GM23338 (cell line): ENCODE data around the gene CNGB1. TPM values are rescaled to one million over a fixed set of nuclear protein-coding genes. Genes with fewer than 3 reads are reported as not detected.

Source experiments
- ATAC-seq: fragments of 200-7000 bp; cut with Tn5 transposase; 3 replicates; pipeline ENCODE4 v1.9.1; 2020
- DNase-seq: peaks from one replicate; pipeline ENCODE4 v3.0.0-alpha.2; 2015; ENCODE audit warnings: low spot score
- H2AFZ ChIP-seq: fragments of 200-600 bp; sonication (generic); 2 replicates; pipeline ENCODE4 v1.8.0; 2016; ENCODE audit warnings: antibody characterized with exemption, mild to moderate bottlenecking, moderate library complexity
- H3F3A ChIP-seq: fragments of 200-600 bp; sonication (generic); replicated peaks from 2 replicates; pipeline ENCODE4 v1.8.0; 2017; ENCODE audit warnings: antibody characterized with exemption, mixed run types, low read depth
- H3K27ac ChIP-seq: fragments of 200-600 bp; sonication (generic); 2 replicates; pipeline ENCODE4 v1.6.1; 2016; ENCODE audit warnings: low read depth
- H3K27me3 ChIP-seq: fragments of 200-600 bp; sonication (generic); 2 replicates; pipeline ENCODE4 v1.8.0; 2016; ENCODE audit warnings: mild to moderate bottlenecking, mixed run types, moderate library complexity; ENCODE audit not compliant: insufficient read depth
- H3K36me3 ChIP-seq: fragments of 200-600 bp; sonication (generic); 2 replicates; pipeline ENCODE4 v1.8.0; 2016; ENCODE audit warnings: mild to moderate bottlenecking; ENCODE audit not compliant: insufficient read depth
- H3K4me1 ChIP-seq: fragments of 200-600 bp; sonication (generic); 2 replicates; pipeline ENCODE4 v1.8.0; 2016; ENCODE audit warnings: mild to moderate bottlenecking, moderate library complexity; ENCODE audit not compliant: insufficient read depth
- H3K4me2 ChIP-seq: fragments of 200-600 bp; sonication (generic); 2 replicates; pipeline ENCODE4 v1.7.1; 2017; ENCODE audit warnings: mixed run types
- H3K4me3 ChIP-seq: fragments of 200-600 bp; sonication (generic); 2 replicates; pipeline ENCODE4 v1.6.1; 2016; ENCODE audit warnings: mixed run types
- H3K79me2 ChIP-seq: fragments of 200-600 bp; sonication (generic); replicated peaks from 2 replicates; pipeline ENCODE4 v1.8.0; 2017; ENCODE audit warnings: mild to moderate bottlenecking; ENCODE audit not compliant: insufficient read depth
- H3K9me2 ChIP-seq: fragments of 200-600 bp; sonication (generic); 2 replicates; pipeline ENCODE4 v1.8.0; 2017; ENCODE audit not compliant: insufficient read depth
- H4K20me1 ChIP-seq: fragments of 200-600 bp; sonication (generic); replicated peaks from 2 replicates; pipeline ENCODE4 v1.8.0; 2017; ENCODE audit warnings: mild to moderate bottlenecking; ENCODE audit not compliant: insufficient read depth
- H3K27ac Mint-ChIP-seq: 2 replicates; pipeline ENCODE4 v1.8.0; 2020; ENCODE audit warnings: inconsistent platforms, mild to moderate bottlenecking, moderate library complexity, mixed read lengths
- H3K27me3 Mint-ChIP-seq: 3 replicates; pipeline ENCODE4 v1.8.0; 2022; ENCODE audit warnings: low read depth, mild to moderate bottlenecking, moderate library complexity, mixed read lengths, inconsistent platforms; ENCODE audit not compliant: insufficient read depth, poor library complexity
- H3K36me3 Mint-ChIP-seq: 3 replicates; pipeline ENCODE4 v1.8.0; 2021; ENCODE audit warnings: low read depth, mild to moderate bottlenecking, inconsistent platforms, moderate library complexity, mixed read lengths
- H3K4me1 Mint-ChIP-seq: 3 replicates; pipeline ENCODE4 v1.8.0; 2020; ENCODE audit warnings: mild to moderate bottlenecking, inconsistent platforms, mixed read lengths
- H3K4me3 Mint-ChIP-seq: 3 replicates; pipeline ENCODE4 v1.8.0; 2021; ENCODE audit warnings: moderate library complexity, mild to moderate bottlenecking, inconsistent platforms, mixed read lengths
- H3K9me3 Mint-ChIP-seq: 3 replicates; pipeline ENCODE4 v1.8.0; 2020; ENCODE audit warnings: moderate library complexity, mild to moderate bottlenecking, inconsistent platforms, mixed read lengths
- EZH2 ChIP-seq: fragments of 200-600 bp; sonication (generic); IDR thresholded peaks from one replicate; pipeline ENCODE4 v1.8.0; 2017; ENCODE audit warnings: antibody characterized with exemption, mild to moderate bottlenecking, low read depth; ENCODE audit not compliant: unreplicated experiment
- JUNB ChIP-seq: IDR thresholded peaks from one replicate; pipeline ENCODE4 v1.6.1; 2016; ENCODE audit warnings: antibody characterized with exemption; ENCODE audit not compliant: unreplicated experiment
- POLR2AphosphoS5 ChIP-seq: IDR thresholded peaks from 2 replicates; pipeline ENCODE4 v1.6.1; 2016; ENCODE audit warnings: antibody characterized with exemption, low read depth
- STAT1 ChIP-seq: IDR thresholded peaks from one replicate; pipeline ENCODE4 v1.6.1; 2016; ENCODE audit warnings: antibody characterized with exemption; ENCODE audit not compliant: unreplicated experiment
- ZNF114 ChIP-seq: fragments of 250-450 bp; sonication (Bioruptor Pico); IDR thresholded peaks from 2 replicates; pipeline ENCODE4 v1.5.0; 2020; ENCODE audit warnings: mild to moderate bottlenecking, moderate library complexity
- ZNF331 ChIP-seq: fragments of 250-450 bp; sonication (Bioruptor Pico); IDR thresholded peaks from 2 replicates; pipeline ENCODE4 v1.5.0; 2020; ENCODE audit warnings: low read depth, mild to moderate bottlenecking, moderate library complexity
- polyA plus RNA-seq: library from polyadenylated mRNA; unstranded; fragments of >200 nt; fragmentation: Nextera tagmentation; extraction: Ambion mirVana; gene quantifications from 2 replicates; pipeline ENCODE4 v1.2.1, GENCODE V29; 2016
- total RNA-seq: library from RNA; depleted of rRNA; stranded (reverse); fragments of >200 nt; shearing (Covaris generic); gene quantifications from 2 replicates; pipeline ENCODE4 v1.2.3, GENCODE V29; 2014
- TF ChIP-seq, protein P1 (sequence below): fragments of 250-450 bp; sonication (Bioruptor Pico); IDR thresholded peaks from 2 replicates; pipeline ENCODE4 v1.5.0; 2020; ENCODE audit warnings: mild to moderate bottlenecking, moderate library complexity
- TF ChIP-seq, protein P2 (sequence below), 2 experiments: fragments of 200-600 bp in 1 of 2; sonication (generic) in 1 of 2; conservative IDR thresholded peaks; 2 replicates each; pipeline versions ENCODE4 v1.5.1 to v1.6.1; 2016 to 2017; ENCODE audit warnings: antibody characterized with exemption in 2 of 2, low read depth in 2 of 2, mild to moderate bottlenecking in 2 of 2, moderate library complexity in 1 of 2

CNGB1 gene
- total and polyA plus RNA-seq, 2 experiments from 2014 or later, result not detected

DNA sequence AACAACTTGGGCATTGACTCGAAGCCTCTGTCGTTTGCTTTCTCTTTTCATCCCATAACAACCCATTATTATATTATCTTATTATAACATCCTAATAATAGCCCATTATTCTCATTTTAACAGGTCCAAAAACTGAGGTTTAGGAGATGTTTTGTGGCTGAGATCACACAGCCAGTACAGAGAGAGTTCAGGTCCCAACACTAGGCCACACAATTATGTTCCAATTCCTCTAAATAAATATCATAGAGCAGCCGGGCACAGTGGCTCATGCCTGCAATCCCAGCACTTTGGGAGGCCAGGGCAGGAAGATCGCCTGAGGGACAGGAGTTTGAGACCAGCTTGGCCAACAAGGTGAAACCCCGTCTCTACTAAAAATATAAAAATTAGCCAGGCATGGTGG lies 128.3 kb downstream of the CNGB1 start:
- Mint-ChIP-seq H3K9me3 (no peaks in the 10 kb centered on the region), H3K4me1 (peaks cover 44% of the 10 kb centered on the region), H3K36me3 (no peaks in the 10 kb centered on the region; the same call in 1 of the 3 replicates), H3K4me3 (no peak overlapping the region), H3K27ac (no peak overlapping the region), H3K27me3 (peaks cover 11% of the 10 kb centered on the region)
- H4K20me1 ChIP-seq, result no peaks in the 10 kb centered on the region
- no peak for TF ChIP-seq ZNF114
- no peak for TF ChIP-seq EZH2
- TF ChIP-seq JUNB, result no peak
- TF ChIP-seq, protein P1, sequence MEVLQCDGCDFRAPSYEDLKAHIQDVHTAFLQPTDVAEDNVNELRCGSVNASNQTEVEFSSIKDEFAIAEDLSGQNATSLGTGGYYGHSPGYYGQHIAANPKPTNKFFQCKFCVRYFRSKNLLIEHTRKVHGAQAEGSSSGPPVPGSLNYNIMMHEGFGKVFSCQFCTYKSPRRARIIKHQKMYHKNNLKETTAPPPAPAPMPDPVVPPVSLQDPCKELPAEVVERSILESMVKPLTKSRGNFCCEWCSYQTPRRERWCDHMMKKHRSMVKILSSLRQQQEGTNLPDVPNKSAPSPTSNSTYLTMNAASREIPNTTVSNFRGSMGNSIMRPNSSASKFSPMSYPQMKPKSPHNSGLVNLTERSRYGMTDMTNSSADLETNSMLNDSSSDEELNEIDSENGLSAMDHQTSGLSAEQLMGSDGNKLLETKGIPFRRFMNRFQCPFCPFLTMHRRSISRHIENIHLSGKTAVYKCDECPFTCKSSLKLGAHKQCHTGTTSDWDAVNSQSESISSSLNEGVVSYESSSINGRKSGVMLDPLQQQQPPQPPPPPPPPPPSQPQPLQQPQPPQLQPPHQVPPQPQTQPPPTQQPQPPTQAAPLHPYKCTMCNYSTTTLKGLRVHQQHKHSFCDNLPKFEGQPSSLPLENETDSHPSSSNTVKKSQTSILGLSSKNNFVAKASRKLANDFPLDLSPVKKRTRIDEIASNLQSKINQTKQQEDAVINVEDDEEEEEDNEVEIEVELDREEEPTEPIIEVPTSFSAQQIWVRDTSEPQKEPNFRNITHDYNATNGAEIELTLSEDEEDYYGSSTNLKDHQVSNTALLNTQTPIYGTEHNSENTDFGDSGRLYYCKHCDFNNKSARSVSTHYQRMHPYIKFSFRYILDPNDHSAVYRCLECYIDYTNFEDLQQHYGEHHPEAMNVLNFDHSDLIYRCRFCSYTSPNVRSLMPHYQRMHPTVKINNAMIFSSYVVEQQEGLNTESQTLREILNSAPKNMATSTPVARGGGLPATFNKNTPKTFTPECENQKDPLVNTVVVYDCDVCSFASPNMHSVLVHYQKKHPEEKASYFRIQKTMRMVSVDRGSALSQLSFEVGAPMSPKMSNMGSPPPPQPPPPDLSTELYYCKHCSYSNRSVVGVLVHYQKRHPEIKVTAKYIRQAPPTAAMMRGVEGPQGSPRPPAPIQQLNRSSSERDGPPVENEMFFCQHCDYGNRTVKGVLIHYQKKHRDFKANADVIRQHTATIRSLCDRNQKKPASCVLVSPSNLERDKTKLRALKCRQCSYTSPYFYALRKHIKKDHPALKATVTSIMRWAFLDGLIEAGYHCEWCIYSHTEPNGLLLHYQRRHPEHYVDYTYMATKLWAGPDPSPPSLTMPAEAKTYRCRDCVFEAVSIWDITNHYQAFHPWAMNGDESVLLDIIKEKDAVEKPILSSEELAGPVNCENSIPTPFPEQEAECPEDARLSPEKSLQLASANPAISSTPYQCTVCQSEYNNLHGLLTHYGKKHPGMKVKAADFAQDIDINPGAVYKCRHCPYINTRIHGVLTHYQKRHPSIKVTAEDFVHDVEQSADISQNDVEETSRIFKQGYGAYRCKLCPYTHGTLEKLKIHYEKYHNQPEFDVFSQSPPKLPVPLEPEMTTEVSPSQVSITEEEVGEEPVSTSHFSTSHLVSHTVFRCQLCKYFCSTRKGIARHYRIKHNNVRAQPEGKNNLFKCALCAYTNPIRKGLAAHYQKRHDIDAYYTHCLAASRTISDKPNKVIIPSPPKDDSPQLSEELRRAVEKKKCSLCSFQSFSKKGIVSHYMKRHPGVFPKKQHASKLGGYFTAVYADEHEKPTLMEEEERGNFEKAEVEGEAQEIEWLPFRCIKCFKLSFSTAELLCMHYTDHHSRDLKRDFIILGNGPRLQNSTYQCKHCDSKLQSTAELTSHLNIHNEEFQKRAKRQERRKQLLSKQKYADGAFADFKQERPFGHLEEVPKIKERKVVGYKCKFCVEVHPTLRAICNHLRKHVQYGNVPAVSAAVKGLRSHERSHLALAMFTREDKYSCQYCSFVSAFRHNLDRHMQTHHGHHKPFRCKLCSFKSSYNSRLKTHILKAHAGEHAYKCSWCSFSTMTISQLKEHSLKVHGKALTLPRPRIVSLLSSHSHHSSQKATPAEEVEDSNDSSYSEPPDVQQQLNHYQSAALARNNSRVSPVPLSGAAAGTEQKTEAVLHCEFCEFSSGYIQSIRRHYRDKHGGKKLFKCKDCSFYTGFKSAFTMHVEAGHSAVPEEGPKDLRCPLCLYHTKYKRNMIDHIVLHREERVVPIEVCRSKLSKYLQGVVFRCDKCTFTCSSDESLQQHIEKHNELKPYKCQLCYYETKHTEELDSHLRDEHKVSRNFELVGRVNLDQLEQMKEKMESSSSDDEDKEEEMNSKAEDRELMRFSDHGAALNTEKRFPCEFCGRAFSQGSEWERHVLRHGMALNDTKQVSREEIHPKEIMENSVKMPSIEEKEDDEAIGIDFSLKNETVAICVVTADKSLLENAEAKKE (CRISPR knock-in tag), result no peak
- H3K36me3 ChIP-seq, result no peaks in the 10 kb centered on the region
- peaks cover 20% of the 10 kb centered on the region for H3K4me1 ChIP-seq
- peaks cover 5% of the 10 kb centered on the region; the same call in 1 of the 2 replicates for H3K9me2 ChIP-seq
- H3K4me2 ChIP-seq, result no peak overlapping the region
- H3K27ac ChIP-seq, result no peak overlapping the region
- no peaks in the 10 kb centered on the region for H3K27me3 ChIP-seq
- ATAC-seq (no peak), DNase-seq (no peak)
- H2AFZ ChIP-seq, result no peak overlapping the region
- H3K79me2 ChIP-seq, result no peaks in the 10 kb centered on the region
- H3K4me3 ChIP-seq, result no peak overlapping the region
- H3F3A ChIP-seq, result peaks cover 13% of the 10 kb centered on the region; the same call in 1 of the 2 replicates

DNA sequence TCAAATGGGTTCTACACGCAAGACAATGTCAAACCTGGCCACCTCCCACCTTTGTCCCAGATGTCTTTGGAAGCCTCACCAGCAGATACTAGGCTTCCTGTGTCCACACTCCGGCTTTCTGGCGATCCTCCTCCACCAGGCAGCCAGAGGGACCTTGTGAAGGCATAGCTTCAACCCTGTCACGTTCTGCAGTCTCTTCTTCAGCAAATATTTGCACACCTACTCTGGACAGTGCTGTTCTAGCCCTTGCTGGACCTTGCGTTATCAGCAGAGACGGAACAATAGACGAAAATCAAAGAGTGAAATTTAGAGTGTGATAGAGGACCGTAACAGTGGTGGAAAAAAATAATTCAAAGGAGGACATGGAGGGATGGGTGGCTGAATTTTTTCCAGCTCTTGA lies 130.1 kb downstream of the CNGB1 start:
- Mint-ChIP-seq H3K36me3 (no peaks in the 10 kb centered on the region; the same call in 2 of the 3 replicates), H3K9me3 (no peaks in the 10 kb centered on the region), H3K27ac (no peak overlapping the region), H3K4me3 (no peak overlapping the region), H3K27me3 (peaks cover 12% of the 10 kb centered on the region), H3K4me1 (peaks cover 38% of the 10 kb centered on the region)
- no peaks in the 10 kb centered on the region for H4K20me1 ChIP-seq
- no peak for DNase-seq
- peaks cover 20% of the 10 kb centered on the region for H3K4me1 ChIP-seq
- no peak overlapping the region for H3K4me2 ChIP-seq
- H3K27ac ChIP-seq, result no peak overlapping the region
- H2AFZ ChIP-seq, result no peak overlapping the region
- H3K4me3 ChIP-seq, result no peak overlapping the region
- ATAC-seq, result no peak
- H3K36me3 ChIP-seq, result no peaks in the 10 kb centered on the region
- peaks cover 5% of the 10 kb centered on the region; the same call in 1 of the 2 replicates for H3K9me2 ChIP-seq
- no peaks in the 10 kb centered on the region for H3K27me3 ChIP-seq
- no peaks in the 10 kb centered on the region for H3K79me2 ChIP-seq
- H3F3A ChIP-seq, result peaks cover 9% of the 10 kb centered on the region; the same call in 1 of the 2 replicates
- no peak for TF ChIP-seq STAT1
- TF ChIP-seq, protein P2, sequence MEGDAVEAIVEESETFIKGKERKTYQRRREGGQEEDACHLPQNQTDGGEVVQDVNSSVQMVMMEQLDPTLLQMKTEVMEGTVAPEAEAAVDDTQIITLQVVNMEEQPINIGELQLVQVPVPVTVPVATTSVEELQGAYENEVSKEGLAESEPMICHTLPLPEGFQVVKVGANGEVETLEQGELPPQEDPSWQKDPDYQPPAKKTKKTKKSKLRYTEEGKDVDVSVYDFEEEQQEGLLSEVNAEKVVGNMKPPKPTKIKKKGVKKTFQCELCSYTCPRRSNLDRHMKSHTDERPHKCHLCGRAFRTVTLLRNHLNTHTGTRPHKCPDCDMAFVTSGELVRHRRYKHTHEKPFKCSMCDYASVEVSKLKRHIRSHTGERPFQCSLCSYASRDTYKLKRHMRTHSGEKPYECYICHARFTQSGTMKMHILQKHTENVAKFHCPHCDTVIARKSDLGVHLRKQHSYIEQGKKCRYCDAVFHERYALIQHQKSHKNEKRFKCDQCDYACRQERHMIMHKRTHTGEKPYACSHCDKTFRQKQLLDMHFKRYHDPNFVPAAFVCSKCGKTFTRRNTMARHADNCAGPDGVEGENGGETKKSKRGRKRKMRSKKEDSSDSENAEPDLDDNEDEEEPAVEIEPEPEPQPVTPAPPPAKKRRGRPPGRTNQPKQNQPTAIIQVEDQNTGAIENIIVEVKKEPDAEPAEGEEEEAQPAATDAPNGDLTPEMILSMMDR (conservative IDR thresholded peaks at IDR 0.05; ENCODE audit: low read depth in 2 of 2), result no peak
- no peak for TF ChIP-seq POLR2AphosphoS5
- no peak for TF ChIP-seq JUNB
- no peak for TF ChIP-seq ZNF331
